GM21825 (cell line): ENCODE measurements around the gene LAMB1.
"Not testable (repeated sequence)": the region's sequence is repeated elsewhere in the genome, so short reads cannot be mapped to it uniquely, and the experiment has no call there.

ENCODE experiments used
- ATAC-seq: cut with Tn5 transposase; IDR thresholded peaks from one replicate; pipeline ENCODE4 v1.9.1; 2021; ENCODE audit warnings: mild to moderate bottlenecking, moderate library complexity; ENCODE audit not compliant: unreplicated experiment

Gene LAMB1

DNA sequence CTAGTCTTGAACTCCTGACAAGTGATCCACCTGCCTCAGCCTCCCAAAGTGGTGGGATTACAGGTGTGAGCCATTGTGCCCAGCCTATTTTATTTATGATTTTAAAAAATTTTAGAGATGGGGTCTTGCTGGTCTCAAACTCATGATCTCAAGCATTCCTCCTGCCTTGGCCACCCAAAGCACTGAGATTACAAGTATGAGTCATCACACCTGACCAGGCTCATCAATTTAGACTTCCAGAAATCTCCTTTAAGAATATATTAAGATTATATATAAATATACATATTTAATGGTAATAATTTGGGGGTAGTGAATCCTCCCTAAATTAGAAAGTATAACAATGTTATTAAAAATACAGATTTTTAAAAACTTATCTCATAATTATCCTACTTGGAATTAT lies 29.1 kb downstream of the LAMB1 start:
- no peak for ATAC-seq

DNA sequence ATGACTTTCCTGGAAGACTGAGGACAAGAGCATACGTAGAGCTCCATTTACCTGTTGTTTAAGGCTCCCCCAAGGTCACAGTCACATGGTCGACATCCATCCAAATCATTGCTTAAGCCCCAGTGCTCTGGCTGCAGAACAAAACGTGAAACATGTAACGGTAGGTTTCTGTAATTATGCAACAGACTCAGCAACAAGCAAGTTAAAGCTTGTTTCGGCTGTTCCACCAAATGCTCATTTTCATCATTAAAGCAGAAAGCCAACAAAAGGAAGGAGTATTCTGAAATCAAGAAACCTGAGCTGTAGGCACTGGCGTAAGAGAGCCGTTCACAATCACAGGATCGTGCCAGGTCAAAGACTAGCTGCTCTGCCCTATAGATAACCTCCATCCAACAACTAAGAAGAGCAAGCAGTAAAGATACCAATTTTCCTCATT lies 30.0 kb downstream of the LAMB1 start:
- ATAC-seq, result no peak

- ATAC-seq, result no peak
Measured at GRCh38 chr7:107972075-107972482, 30.9 kb downstream of the LAMB1 start.

DNA sequence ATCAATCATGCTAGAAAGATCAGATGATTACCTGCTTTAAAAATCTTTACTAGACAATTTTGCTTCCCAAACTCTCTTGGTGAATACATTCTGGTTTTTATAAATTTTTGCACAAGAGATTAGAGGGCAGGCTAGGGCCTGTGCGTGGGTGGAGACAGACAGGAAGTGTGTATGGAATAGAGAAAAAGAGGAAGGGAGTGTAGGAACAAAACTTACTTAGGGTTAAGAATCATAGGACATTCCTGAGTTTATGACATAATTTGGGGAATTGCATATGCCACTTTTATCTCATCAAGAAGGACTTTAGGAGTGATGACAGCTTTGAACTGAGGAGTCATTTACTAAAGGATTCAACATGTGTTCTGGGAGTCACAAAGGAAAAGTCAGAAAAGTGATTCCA lies 31.3 kb downstream of the LAMB1 start:
- no peak for ATAC-seq

- no peak for ATAC-seq
Measured at GRCh38 chr7:107971100-107971499, 31.9 kb downstream of the LAMB1 start.

GRCh38 chr7:107969856-107970255 lies 33.1 kb downstream of the LAMB1 start:
- no peak for ATAC-seq

DNA sequence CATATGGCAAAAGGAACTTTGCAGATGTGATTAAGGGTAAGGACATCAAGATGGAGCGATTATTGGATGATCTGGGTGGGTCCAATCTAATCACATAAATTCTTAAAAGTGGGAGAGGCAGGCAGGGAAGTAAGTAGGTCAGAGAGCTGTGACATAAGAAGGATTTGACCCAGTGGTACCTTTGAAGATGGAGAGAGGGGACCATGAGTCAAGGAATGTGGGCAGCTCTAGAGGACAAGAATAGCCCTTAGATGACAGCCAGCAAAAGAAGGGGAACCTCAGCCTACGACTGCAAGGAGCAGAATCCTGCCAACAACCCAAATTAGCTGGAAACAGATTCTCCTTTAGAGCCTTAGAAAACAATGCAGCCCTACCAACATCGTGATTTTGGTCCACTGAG lies 34.5 kb downstream of the LAMB1 start:
- no peak for ATAC-seq

- no peak for ATAC-seq
Measured at GRCh38 chr7:107967420-107967819, 35.5 kb downstream of the LAMB1 start.

DNA sequence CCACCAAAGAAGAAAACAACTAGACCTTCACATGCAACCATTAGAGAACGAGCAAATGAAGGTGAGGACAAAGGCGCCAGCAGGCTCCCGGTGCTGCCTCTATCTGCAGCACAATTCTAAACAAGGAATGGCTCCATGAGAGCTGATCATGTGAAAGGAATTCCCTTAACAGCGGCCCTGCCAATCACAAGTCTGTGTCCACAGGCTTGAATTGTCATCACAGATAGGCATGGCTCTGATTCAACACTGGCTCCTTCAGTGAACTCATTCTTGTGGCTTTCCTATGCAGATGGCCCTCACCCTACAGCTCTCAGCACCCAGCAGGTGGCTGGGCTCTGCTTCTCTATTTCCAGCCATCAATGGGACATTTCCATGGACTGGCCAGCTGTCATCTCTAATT lies 36.2 kb downstream of the LAMB1 start:
- ATAC-seq, result no peak

- no peak for ATAC-seq
Measured at GRCh38 chr7:107964510-107964909, 38.5 kb downstream of the LAMB1 start.

- no peak for ATAC-seq
Measured at GRCh38 chr7:107962817-107963216, 40.1 kb downstream of the LAMB1 start.

DNA sequence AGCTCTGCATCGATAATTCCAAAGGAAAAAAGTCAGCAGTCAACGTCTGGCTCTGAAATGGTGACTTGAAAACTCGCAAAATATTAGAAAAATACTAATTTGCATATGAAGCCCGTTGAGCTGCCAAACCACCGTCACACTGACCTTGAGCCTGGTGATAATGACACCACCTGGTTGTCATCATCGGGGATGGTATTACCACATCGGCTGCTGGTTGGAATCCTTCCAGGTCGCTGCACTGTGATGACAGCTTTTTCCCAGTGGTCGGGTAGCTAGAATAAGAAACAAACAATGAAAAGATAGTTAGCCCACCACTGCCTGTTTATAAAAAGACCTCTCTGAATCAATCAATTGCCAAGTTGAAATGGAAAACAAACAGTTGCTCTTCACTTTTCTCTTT lies 41.6 kb downstream of the LAMB1 start:
- no peak for ATAC-seq

DNA sequence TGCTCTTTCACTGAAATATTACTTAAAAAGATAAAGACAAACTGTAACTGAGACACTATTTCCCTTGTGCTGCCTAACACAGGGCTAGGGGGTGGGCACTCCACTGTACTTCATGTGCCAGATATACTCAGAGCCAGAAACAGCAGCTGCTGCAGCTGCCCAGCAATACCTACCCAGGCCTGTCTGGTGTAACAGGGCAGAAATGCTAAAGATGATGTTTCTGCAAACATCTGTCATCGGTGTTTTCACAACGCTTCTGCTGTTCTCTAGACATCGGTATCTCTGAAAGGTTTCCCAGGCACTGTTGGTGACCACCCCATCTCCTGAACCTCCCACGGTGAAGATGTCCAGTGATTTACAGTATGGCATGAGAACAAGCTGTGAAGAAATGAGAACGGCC lies 42.7 kb downstream of the LAMB1 start:
- ATAC-seq, result no peak

- no peak for ATAC-seq
Measured at GRCh38 chr7:107959527-107959898, 43.4 kb downstream of the LAMB1 start.

DNA sequence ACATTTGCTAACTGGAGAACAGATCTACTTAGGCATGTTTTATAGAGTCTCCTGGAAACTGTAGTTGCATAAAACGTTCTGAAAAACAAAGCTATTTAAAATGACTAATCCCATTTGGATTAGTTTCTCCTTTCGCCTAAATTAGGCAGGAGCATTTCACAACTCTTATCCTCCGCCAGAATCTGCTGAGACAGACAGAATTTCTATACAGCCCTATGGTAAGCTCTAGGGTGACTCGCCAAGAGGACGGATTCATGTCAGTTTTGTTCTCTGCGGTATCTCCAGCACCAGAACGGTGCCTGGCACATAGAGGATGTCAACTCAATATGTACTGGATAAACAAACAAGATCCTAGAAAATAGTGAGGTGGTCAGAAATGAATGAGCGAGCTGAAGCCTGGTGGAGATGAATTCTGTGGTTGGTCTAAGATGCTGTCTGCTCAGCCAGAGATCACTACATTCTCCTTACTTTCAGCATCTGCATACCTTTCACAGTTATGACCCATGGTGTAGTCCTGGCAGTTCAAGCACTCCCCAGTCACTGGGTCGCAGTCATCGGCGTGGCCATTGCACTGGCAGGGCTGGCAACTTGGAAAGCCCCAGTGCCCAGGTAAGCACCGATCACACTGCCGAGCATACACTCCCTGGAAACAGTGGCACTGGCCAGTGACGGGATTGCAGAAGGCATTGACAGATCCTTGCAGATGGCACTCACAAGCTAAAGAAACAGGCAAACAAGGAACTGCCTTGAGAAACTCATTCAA lies 44.0 kb downstream of the LAMB1 start:
- ATAC-seq, result no peak

DNA sequence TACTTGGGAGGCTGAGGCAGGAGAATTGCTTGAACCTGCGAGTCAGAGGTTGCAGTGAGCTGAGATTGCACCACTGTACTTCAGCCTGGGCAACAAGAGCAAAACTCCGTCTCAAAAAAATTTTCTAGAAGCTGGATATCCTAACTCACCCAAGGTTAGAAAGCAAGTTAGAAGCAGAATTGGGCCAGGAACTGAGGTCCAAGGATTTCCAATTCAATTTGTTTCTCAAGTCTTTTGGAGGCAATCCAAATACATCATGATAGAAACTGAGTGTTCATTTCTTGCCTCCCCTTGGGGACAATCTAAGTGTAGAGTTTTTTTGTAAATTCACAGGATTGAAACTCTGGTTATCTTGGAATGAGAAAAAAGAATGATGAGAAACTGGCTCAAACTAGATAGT lies 45.5 kb downstream of the LAMB1 start:
- no peak for ATAC-seq

DNA sequence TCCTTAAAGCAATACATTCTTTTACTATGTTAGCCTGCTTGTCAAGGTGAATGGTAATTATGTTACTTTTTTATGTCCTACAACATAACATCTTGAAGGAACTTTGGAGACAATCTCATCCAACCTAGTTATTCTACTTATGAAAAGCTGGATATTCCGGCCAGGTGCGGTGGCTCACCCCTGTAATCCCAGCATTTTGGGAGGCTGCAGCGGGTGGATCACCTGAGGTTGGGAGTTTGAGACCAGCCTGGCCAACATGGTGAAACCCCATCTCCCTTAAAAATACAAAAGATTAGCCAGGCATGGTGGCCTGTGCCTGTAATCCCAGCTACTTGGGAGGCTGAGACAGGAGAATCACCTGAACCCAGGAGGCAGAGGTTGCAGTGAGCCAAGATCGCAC lies 46.0 kb downstream of the LAMB1 start:
- not testable (repeated sequence) for ATAC-seq

DNA sequence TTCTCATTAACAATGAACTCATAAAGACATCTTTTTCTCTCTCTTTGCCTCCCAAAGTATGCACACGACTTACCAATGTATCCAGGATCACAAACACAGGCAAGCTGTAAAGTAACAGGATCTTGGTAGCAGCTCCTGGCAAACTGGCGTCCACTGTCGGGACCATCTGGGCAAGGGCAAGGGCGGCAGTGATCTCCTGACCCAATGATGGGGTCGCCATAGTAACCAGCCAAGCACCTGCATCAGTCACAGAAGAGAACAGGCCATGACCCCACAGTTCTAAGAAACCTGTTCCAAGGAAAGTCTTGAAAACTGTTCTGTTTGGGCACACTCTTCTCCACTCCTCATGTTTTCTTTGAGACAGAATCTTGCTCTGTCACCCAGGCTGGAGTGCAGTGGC lies 47.6 kb downstream of the LAMB1 start:
- no peak for ATAC-seq

GRCh38 chr7:107953924-107954303 lies 49.0 kb downstream of the LAMB1 start:
- ATAC-seq, result no peak

GRCh38 chr7:107953265-107953923 lies 49.6 kb downstream of the LAMB1 start:
- ATAC-seq, result no peak

GRCh38 chr7:107951896-107952295 lies 51.1 kb downstream of the LAMB1 start:
- no peak for ATAC-seq

- no peak for ATAC-seq
Measured at GRCh38 chr7:107951172-107951787, 51.7 kb downstream of the LAMB1 start.
